Measurements from ENCODE around the gene MALT1. TPM values are rescaled to one million over a fixed set of nuclear protein-coding genes. Genes with fewer than 3 reads are reported as not detected.

Gene MALT1
- total RNA-seq, 1 experiment from 2014 or later = 19.6 TPM

- Histone ChIP-seq H3K27ac (peak overlapping the region; percentile 85), H3K27me3 (ENCODE audit: insufficient read depth, low read depth) (no peaks in the 10 kb centered on the region), H3K4me1 (replicated peaks; ENCODE audit: insufficient read depth) (peaks cover 67% of the 10 kb centered on the region), H3K4me2 (peak overlapping the region; percentile 89), H3K4me3 (peak overlapping the region; percentile 77), H3K9me2 (ENCODE audit: insufficient read depth) (no peaks in the 10 kb centered on the region), H3K9me3 (ENCODE audit: insufficient read depth, low read depth) (no peaks in the 10 kb centered on the region), H3K36me3 (ENCODE audit: low read depth) (no peaks in the 10 kb centered on the region; the same call in 1 of the 2 replicates), H4K20me1 (ENCODE audit: insufficient read depth) (0 out of 2 replicates have a peak, but pooled peaks cover 4% of the 10 kb centered on the region), H2AFZ (peak overlapping the region; percentile 78), H3K79me2 (ENCODE audit: low read depth) (peaks cover 38% of the 10 kb centered on the region), H3F3A (ENCODE audit: insufficient read depth, low read depth) (peaks cover 39% of the 10 kb centered on the region)
- POLR2A ChIA-PET (ENCODE audit: unreplicated experiment) = interaction anchor here (0.5 to 0.9 kb wide), 5 partner anchors 12 to 888 kb away, joined by 3 to 6 read pairs (median 5); no protein-coding TSS in a partner anchor
- no peak for DNase-seq
- TSS peak; percentile 84 for BruUV-seq (replicated peaks)
- CTCF ChIA-PET = interaction anchor here (0.6 to 1.6 kb wide), 3 partner anchors 21 to 133 kb away, joined by 3 to 4 read pairs (median 4); no protein-coding TSS in a partner anchor
- no peak for TF ChIP-seq CTCF (conservative IDR thresholded peaks at IDR 0.05)
- no peak for TF ChIP-seq EZH2 (IDR thresholded peaks at IDR 0.05; ENCODE audit: low read depth)
- intact Hi-C loops (cut with micrococcal nuclease; ENCODE audit: unreplicated experiment) = loop anchor here (1.0 kb wide), 1 partner anchor 129 kb away; no protein-coding TSS in a partner anchor
Measured at GRCh38 chr18:58670404-58671110, 708 bp upstream of the MALT1 start.

GRCh38 chr18:58671632-58672564, 633 bp downstream of the MALT1 start:
- CTCF ChIA-PET = interaction anchor here (0.7 to 1.6 kb wide), 3 partner anchors 92 to 1637 kb away, joined by 4 to 9 read pairs (median 9); partner anchors contain the start of gene ONECUT2
- peaks cover 50% of the 10 kb centered on the region for H3K79me2 ChIP-seq (ENCODE audit: low read depth)

More at GRCh38 chr18:58671632-58672564, 633 bp downstream of the MALT1 start:
- no TSS peak for BruUV-seq (replicated peaks)
- peaks cover 55% of the 10 kb centered on the region for H3K4me1 ChIP-seq (replicated peaks; ENCODE audit: insufficient read depth)
- TF ChIP-seq EZH2 (IDR thresholded peaks at IDR 0.05; ENCODE audit: low read depth) = no peak
- TF ChIP-seq CTCF (conservative IDR thresholded peaks at IDR 0.05) = no peak
- DNase-seq = peak; percentile 8 to 51
- H4K20me1 ChIP-seq (ENCODE audit: insufficient read depth) = 0 out of 2 replicates have a peak, but pooled peaks cover 4% of the 10 kb centered on the region
- peaks cover 39% of the 10 kb centered on the region for H3F3A ChIP-seq (ENCODE audit: insufficient read depth, low read depth)
- POLR2A ChIA-PET (ENCODE audit: unreplicated experiment) = interaction anchor here (0.6 to 0.7 kb wide), 6 partner anchors 19 to 889 kb away, joined by 3 to 31 read pairs (median 3); no protein-coding TSS in a partner anchor
- no peaks in the 10 kb centered on the region for H3K9me2 ChIP-seq (ENCODE audit: insufficient read depth)
- H3K27ac ChIP-seq = peak overlapping the region; percentile 85
- H2AFZ ChIP-seq = peak overlapping the region; percentile 67
- H3K4me2 ChIP-seq = peak overlapping the region; percentile 84
- H3K9me3 ChIP-seq (ENCODE audit: insufficient read depth, low read depth) = no peaks in the 10 kb centered on the region
- H3K36me3 ChIP-seq (ENCODE audit: low read depth) = no peaks in the 10 kb centered on the region; the same call in 1 of the 2 replicates
- no peaks in the 10 kb centered on the region for H3K27me3 ChIP-seq (ENCODE audit: insufficient read depth, low read depth)
- peak overlapping the region; percentile 77 for H3K4me3 ChIP-seq
- intact Hi-C loops (cut with micrococcal nuclease; ENCODE audit: unreplicated experiment) = loop anchor here (1.0 kb wide), 1 partner anchor 131 kb away; no protein-coding TSS in a partner anchor
